Measurements from ENCODE around the gene ANKS1B.
"Not testable (repeated sequence)": the region's sequence is repeated elsewhere in the genome, so short reads cannot be mapped to it uniquely, and the experiment has no call there.

Gene ANKS1B

DNA sequence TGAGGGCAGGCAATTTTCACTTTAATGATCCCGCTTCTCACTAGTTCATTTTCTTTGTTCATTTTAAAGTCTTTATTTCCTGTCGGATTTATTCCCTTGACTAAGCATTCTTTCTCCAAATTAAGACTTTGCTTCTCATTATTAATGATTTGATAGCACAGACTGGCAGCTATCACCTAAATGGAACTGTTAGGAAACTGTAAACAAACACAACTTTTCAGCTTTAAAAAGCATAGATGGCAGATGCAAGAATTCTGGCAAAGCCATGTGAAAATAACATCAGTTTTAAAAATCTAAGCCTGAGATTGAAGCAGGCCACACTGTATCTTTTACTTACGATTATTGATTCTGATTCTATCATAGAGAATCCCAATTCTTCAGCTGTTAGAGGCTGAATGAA lies 225.7 kb downstream of the ANKS1B start:
- DNase-seq (ENCODE audit: low spot score), result no peak

DNA sequence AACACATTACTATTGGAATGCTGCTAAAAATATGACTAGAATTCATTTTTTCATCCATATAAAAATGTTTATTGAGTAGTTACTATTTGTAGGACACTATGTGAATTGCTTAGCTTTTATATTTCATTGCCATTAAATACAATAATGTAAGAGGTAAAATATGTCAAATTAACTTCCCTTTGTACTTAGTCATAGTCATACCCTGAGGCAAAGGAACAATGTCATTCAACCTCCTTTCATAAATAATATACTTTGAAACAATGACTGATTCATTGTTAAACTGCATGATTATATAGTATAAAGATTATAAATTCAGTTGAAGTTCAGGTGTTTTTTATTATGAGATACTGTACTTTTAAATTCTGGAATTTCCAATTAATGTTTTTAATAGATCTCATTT lies 232.0 kb downstream of the ANKS1B start:
- DNase-seq (ENCODE audit: low spot score), result no peak

DNA sequence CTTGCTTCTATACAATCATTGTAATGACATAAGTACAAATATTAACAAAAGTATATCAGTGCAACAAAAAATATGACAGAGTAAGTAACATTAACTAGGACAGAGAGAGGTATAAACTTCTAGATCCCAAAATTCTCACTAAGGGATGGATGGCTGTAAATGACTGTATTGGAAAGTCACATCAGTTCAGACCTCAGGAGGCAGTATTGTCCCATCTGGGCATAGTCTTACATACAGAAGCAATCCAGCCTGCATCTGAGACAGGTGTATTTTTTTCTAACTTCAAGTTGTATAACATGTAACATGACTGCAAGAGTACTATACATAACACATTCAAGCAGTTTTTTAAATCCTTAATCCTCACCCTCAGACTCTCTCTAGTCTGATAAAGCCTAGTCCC lies 238.2 kb downstream of the ANKS1B start:
- DNase-seq (ENCODE audit: low spot score), result no peak

DNA sequence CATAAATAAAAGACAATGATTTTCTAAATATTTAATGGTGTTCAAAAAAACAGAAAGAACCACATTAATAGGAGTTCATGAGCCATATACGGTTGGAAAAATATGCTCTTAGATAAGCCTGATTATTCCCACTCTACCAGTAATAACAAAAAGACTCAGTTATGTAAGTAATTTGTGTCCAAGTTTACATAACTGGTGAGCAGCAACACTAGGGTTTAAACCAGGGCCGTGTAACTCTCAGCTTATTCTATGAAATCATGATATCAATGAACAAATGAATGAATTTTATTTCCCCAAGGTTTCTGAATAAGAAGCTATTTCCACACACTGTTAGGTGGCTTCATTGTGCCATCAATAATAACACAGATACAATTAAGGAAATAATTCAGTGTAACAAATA lies 238.8 kb downstream of the ANKS1B start:
- DNase-seq (ENCODE audit: low spot score), result no peak

DNA sequence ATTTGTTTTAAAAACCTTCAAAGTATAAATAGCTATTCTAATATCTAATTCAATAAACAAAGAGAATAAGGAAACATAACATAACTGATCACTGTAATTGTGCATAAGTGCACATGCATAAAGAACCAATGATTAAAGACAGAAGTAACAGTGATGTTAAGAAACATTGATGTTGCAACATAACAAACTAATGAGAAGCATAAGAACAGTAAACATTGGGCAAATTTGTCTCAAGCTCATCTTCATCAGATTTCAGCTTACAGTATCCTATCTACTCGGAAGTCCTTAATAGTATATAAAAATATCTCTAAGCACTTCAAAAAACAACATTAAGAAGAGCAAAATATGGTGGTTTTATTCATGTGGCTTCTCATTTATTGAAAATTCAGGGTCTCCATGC lies 239.6 kb downstream of the ANKS1B start:
- no peak for DNase-seq (ENCODE audit: low spot score)

DNA sequence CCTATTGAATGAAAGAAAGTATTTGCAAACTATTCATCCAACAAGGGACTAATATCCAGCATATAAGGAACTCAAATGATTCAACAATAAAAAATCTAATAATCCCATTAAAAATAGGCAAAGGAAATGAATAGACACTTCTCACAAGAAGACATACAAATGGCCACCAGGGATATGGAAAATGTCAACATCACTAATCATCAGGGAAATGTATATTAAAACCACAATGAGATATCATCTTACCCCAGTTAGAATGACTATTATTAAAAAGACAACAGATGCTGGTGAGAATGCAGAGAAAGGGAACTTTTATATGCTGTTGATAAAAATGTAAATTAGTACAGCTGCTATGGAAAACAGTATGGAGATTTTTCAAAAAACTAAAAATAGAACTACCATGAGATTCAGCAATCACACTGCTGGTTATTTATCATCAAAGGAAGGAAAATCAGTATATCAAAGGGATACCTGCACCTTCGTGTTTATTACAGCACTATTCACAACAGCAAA lies 247.9 kb downstream of the ANKS1B start:
- DNase-seq (ENCODE audit: low spot score), result no peak

DNA sequence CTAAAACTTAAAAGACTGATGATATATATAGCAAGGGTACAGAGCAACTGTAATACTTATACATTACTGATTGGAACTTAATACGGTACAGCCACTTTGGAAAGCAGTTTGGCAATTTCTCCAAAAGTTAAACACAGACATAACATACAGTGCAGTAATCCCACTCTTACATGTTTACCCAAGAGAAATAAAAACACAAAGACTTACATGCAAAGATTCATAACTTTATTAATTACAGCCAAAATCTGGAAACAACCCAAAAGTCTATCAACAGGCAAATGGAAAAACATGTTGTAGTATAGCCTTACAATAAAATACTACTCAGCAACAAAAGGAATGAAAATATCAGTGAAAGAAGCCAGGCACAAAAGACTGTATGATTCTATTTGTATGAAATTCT lies 252.6 kb downstream of the ANKS1B start:
- DNase-seq (ENCODE audit: low spot score), result no peak

DNA sequence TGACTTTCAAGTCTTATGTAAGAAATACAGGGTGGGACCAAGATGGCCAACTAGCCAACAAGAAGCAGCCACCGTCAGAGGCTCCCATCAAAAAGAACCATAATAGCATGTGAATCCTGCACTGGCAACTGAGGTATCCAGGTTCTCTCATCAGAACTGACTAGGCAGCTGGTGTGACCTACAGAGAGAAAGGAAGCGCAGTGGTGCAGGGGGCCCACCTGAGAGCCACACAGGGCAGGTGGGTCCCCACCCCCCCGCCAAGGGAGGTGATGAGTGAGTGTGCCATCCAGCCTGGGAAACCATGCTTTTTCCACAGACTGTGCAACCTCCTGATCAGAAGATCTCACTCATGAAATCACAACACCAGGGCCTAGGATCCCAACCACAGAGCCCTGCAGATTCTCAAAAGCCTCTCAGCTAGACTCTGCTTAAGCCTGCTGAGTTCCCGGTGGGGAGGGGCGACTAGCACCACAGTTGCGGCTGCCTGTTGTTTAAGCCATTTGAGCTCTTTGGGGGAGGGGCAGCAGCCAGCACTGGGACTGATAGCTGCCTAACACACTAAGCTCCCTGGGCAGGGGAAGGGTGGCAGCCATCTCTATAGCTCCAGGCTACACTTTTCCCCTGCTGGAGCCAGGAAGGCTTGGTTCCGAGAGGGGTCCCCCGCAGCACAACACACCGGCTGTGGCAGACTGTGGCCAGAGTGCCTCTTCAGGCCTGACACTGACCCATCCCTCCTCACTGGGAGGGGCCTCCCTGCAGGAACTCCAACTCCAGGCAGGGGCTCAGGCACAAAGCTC lies 261.8 kb downstream of the ANKS1B start:
- DNase-seq (ENCODE audit: low spot score), result no peak

DNA sequence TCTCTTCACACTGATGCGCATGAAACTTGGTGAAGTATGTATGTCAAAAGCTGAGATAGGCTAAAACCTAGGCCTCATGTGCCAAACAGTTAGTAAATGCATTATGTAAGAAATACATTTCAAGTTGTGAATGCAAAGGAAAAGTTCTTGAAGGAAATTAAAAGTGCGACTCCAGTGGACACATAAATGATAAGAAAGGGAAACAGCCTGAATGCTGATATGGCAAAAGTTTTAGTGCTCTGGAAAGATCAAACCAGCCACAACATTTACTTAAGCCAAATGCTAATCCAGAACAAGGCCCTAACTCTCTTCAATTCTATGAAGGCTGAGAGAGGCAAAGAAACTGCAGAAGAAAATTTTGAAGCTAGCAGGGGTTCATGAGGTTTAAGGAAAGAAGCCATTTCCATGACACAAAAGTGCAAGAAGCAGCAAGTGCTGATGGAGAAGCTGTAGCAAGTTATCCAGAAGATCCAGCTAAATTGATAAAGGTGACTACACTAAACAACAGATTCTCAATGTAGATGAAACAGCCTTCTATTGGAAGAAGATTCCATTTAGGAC lies 262.9 kb downstream of the ANKS1B start:
- DNase-seq (ENCODE audit: low spot score), result no peak

DNA sequence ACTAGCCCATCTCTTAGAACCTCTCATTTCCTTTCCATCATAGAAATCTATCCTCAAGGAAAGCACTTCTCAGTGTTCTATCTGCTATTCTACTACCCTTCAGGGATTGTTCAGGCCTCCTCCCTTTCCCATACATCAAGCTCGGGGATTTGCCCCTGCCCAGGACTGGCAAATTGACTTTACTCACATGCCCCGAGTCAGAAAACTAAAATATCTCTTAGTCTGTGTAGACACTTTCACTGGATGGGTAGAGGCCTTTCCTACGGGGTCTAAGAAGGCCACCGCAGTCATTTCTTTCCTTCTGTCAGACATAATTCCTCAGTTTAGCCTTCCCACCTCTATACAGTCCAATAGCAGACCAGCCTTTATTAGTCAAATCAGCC lies 264.7 kb downstream of the ANKS1B start:
- DNase-seq (ENCODE audit: low spot score), result not testable (repeated sequence)

DNA sequence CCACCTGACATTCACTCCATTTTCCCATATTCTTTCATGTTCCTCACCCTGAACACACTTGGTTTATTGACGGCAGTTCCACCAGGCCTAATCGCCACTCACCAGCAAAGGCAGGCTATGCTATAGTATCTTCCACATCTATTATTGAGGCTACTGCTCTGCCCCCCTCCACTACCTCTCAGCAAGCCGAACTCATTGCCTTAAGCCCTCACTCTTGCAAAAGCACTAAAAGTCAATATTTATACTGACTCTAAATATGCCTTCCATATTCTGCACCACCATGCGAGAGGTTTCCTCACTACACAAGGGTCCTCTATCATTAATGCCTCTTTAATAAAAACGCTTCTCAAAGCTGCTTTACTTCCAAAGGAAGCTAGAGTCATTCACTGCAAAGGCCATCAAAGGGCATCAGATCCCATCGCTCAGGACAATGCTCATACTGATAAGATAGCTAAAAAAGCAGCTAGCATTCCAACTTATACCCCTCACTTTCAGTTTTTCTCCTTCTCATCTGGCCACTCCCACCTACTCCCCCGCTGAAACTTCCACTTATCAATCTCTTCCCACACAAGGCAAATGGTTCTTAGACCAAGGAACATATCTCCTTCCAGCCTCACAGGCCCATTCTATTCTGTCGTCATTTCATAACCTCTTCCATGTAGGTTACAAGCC lies 265.2 kb downstream of the ANKS1B start:
- DNase-seq (ENCODE audit: low spot score), result not testable (repeated sequence)

DNA sequence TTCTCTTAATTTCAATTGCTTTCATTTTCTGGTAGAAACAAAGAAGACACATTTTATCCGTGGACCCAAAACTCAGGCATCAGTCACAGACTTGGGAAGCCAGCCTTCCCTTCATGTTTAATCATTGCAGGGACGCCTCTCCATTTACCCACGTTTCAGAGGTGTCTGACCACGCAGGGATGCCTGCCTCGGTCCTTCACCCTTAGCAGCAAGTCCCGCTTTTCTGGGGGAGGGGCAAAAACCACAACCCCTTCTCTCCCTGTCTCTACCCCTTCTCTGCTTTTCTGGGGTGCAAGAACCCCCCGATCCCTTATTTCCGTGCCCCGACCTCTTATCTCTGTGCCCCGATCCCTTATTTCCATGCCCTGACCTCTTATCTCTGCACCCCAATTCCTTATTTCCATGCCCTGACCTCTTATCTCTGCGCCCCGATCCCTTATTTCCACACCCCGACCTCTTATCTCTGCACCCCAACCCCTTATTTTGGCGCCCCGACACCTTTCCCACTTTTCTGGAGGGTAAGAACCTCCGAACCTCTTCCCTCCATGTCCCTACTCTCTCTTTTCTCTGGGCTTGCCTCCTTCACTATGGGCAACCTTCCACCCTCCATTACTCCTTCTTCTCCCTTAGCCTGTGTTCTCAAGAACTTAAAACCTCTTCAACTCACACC lies 268.8 kb downstream of the ANKS1B start:
- not testable (repeated sequence) for DNase-seq (ENCODE audit: low spot score)

DNA sequence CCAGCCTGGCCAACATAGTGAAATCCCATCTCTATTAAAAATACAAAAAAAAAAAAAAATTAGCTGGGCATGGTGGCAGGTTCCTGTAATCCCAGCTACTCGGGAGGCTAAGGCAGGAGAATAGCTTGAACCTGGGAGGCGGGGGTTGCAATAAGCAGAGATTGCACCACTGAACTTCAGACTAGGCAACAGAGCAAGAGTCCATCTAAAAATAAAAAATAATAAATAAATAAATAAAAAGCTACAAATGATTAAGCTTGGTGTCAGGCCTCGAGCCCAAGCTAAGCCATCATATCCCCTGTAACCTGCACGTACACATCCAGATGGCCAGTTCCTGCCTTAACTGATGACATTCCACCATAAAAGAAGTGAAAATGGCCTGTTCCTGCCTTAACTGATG lies 269.8 kb downstream of the ANKS1B start:
- not testable (repeated sequence) for DNase-seq (ENCODE audit: low spot score)

DNA sequence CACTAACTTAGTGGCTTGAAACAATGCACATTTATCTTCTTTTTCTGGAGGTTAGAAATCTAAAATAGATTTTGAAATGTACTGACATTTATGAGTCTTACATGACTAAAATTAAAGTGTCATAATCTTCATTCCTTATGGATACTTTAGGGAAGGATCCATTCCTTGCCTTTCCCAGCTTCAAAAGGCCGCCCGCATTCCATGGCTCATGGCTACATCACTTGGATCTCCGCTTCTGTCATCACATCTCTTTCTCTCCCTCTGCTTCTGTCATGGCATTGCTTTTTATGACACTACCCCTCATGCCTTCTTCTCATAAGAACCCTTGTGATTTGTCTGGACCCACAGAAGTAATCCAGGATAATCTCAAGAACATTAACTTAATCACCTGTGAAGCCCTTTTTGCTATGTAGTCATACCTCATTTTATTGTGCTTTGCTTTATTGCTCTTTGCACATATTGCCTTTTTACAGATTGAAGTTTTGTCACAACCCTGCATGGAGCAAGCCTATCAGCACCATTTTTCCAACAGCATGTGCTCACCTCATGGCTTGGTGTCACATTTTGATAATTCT lies 270.7 kb downstream of the ANKS1B start:
- DNase-seq (ENCODE audit: low spot score), result no peak

DNA sequence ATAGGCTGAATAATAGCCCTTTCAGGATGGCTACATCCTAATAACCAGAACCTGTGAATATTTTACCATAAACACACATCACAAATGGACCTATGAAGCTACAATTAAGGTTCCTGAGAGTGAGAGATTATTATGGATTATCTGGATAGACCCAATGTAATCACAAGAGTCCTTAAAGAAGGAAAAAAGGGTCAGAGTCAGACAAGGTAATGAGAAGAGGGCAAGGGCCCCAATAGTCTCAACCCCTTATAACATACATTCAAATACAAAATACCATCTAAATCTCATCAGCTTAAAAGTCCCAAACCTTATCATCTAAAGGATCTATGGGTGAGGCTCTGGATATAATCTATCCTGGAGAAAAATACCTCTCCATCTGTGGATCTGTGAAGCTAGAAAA lies 272.5 kb downstream of the ANKS1B start:
- no peak for DNase-seq (ENCODE audit: low spot score)

DNA sequence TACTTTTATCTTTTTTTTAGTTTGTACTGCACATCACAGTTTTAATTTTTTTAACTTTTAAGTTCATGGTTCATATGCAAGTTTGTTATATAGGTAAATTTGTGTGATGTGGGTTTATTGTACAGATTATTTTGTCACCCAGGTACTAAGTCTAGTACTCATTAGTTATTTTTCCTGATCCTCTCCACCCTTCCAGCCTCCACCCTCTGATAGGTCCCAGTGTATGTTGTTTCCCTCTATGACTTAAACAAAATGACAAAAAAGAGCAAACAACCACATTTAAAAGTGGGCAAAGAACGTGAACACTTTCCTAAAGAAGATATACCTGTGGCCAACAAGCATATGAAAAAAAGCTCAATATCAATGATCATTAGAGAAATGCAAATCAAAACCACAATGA lies 273.5 kb downstream of the ANKS1B start:
- no peak for DNase-seq (ENCODE audit: low spot score)

DNA sequence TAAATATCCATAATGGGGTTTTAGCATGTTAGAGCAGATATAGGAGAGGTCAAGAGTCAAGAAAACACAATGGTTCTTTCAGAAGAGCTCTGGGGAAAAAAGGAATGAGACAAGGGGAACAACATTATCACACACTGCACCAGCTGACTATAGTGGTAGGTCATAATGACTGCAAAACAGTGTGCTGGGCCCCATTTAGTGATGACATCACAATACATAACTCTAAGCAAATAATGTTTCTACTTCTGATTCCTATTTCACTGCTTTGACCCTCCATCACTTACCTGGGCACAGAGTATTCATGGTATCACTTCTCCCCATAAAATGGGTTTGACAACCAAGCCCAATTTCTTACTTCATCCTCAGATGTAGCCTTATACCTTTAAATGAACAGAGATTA lies 275.1 kb downstream of the ANKS1B start:
- no peak for DNase-seq (ENCODE audit: low spot score)

DNA sequence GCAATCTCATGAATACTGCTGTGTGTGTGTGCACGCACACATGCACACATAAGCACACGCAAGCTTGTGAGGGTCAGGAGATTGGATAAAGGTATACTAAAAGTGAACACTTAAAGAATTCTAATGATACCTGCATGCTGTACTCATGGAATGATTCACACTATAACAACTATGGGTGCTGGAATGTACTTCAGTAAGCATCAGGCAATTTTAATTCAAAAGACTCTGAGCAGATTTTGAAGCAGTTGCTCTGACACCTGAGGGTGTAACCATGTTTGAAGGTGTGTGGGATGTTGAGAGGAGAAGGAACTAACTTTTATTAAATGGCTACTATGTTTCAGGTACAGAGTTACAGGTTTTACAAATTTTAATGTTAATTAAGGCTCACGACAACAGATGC lies 275.6 kb downstream of the ANKS1B start:
- no peak for DNase-seq (ENCODE audit: low spot score)

DNA sequence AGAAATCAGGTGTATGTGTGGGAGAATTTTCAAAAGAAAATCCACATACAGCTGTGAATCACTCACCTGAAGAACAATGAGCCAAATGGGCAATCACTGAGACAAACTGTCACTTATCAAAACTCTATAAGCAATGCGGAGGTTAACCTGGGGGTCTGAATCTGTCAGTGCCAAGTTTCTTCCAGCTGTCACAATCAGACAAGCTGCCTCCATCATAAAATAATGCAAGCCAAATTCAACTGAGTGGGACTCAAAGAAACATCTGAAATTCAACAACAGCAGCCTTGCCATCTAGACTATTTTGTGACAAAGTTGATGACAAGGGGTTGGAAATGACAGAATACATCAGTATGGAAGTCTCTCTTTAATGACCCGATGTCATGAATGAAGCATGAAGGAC lies 276.9 kb downstream of the ANKS1B start:
- DNase-seq (ENCODE audit: low spot score), result no peak

DNA sequence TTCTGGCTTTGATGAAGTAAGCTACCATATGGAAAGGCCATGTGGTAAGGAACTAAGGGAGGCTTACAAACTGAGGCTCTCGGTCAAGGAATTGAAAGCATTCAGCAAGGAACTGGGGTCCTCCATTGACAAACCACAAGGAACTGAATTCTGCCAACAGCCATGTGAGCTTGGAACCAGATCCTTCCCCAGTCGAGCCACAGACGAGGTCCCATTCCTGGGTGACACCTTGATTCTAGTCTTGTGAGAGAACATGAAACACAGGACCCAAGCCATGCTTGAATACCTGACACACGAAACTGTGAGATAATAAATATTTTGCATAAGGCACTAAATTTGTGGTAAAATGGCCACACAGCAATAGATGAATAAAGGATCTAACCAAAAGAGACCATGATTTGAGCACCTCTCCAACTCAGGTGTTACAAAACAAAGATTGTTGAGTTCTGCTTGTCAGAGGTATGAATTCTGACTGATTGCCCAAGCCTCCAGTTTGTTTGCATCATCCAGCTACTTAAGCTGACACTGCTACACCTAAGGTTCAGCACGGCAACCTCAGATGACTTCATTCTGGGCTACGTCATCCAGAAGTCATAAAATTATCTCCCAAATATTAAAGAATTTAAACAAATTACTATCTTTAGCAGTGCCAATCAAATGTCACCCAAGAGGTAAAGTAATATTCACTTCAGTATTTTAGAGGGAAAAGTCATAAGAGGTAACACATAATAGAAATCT lies 277.8 kb downstream of the ANKS1B start:
- DNase-seq (ENCODE audit: low spot score), result no peak

DNA sequence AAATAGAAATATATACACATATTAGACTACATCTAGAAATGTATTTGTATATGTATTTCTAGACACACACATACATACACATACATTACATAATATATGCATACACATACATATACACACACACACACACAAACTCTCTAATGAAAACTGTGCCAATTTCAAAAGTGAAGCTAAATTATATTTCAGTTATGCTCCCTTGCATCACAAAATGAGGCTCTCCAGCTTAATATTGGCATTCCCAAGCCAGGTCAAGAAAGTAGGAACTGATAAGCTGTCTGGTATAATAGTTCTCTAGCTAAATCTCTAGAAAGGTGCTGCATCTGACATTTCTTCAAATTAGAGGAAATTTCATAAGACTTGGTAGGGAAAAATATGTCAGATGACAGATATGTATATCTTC lies 280.3 kb downstream of the ANKS1B start:
- DNase-seq (ENCODE audit: low spot score), result no peak

DNA sequence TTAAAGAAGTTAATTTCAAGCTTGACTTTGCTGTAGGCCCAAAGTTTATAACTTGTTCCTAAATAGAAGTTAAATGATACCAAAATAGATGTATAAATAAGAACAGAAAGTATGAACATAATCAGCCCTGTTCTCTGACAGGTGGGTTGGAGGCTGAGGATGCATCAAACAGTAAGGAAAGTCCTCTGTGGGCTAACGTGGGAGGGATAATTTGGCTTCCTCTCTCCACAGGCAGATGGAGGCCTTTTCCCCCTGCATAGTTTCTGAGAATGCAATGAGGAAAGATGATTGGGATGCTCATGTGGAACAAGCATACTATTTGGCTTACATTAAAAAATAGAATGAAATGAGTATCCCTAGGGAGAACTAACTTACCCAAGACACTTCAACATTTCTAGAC lies 280.7 kb downstream of the ANKS1B start:
- DNase-seq (ENCODE audit: low spot score), result no peak

Measured in hepatic stellate cell (primary cell).